Fibroblast of mammary gland (primary cell): ENCODE data around the gene HTRA3.

Experiments
- DNase-seq: peaks from one replicate; pipeline ENCODE4 v3.0.0-alpha.2; 2010; ENCODE audit warnings: low read depth
- H3K4me3 ChIP-seq: 2 replicates; pipeline ENCODE4 v1.5.1; 2011; ENCODE audit warnings: low read depth, mild to moderate bottlenecking, low read length, moderate library complexity; ENCODE audit not compliant: control insufficient read depth
- CTCF ChIP-seq: conservative IDR thresholded peaks from 2 replicates; pipeline ENCODE4 v1.5.1; 2011; ENCODE audit warnings: low read depth, low read length, inconsistent platforms; ENCODE audit not compliant: control insufficient read depth, insufficient read depth

The HTRA3 gene

GRCh38 chr4:8238036-8238511 lies 31.5 kb upstream of the HTRA3 start:
- TF ChIP-seq CTCF = no peak
- no peak for DNase-seq
- no peak overlapping the region for H3K4me3 ChIP-seq

- no peak for TF ChIP-seq CTCF
- no peak overlapping the region for H3K4me3 ChIP-seq
- DNase-seq = no peak
Observed at GRCh38 chr4:8238515-8239053, 31.0 kb upstream of the HTRA3 start.

DNA sequence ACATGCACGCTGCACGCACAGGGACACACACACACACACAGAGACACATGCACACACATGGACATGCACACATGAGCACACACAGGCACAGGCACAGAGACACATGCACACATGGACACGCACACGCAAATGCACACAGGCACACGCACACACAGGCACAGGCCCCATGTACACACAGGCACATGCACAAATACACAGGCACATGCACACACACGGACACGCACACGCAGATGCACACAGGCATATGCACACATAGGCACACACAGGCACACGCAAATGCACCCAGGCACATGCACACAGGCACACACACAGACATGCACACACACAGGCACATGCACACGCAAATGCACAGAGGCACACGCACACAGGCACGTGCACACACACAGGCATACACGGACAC lies 30.3 kb upstream of the HTRA3 start:
- TF ChIP-seq CTCF = no peak
- H3K4me3 ChIP-seq = no peak overlapping the region
- DNase-seq = no peak

DNA sequence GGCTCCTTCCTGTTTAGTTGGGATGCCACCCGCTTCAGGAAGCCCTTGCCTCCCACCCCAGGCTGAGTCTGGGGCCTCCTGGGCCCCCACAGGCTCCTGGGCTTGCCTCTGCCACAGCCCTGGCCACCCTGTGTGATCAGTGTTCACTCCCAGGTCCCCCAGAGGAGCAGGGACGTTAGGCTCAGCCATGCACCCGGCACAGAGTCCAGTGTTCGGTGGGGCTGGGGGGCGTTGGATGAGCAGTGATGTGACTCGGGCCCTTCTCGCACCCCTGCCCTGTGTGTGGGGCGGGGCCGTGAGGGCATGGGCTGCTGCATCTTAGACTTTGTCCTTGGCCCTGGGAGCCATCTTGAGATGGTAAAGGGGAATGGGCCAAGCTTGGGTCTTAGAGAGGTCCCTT lies 29.9 kb upstream of the HTRA3 start:
- DNase-seq = no peak
- no peak overlapping the region for H3K4me3 ChIP-seq
- no peak for TF ChIP-seq CTCF

DNA sequence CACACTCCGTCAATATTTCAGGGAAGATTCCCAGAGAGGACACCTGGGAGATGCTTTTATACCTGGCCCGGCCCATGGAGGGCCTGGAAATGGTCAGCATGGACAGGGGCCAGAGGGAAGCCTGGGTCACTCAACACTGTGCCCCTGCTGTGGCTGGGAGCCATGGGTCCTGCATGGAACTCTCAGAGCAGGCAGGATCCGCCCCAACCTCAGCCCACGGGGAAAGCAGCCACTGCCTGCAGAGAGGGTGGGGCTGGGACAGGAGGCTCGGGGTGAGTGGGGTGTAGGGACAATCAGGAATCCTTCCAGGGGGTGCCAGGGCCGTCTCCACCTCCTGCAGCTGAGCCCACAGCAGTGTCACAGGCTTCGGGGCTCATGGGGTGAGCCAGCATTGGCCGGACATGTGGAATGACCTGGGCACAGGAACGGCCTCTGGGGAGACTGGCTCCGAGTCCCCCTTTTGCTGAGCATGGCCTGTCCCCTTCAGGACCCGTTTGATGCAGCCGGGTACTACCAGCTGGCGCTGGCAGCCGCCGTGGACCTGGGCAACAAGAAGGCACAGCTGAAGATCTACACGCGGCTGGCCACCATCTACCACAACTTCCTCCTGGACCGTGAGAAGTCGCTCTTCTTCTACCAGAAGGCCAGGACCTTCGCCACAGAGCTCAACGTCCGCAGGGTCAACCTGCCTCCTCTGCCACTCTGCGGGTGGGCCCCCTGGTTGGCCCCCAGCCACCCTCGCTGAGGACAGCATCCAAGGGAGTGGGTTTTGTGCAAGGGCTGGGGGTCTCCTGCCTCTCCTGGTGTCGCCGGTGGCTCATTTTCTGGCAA lies 29.1 kb upstream of the HTRA3 start:
- no peak overlapping the region for H3K4me3 ChIP-seq
- no peak for TF ChIP-seq CTCF
- DNase-seq = no peak

DNA sequence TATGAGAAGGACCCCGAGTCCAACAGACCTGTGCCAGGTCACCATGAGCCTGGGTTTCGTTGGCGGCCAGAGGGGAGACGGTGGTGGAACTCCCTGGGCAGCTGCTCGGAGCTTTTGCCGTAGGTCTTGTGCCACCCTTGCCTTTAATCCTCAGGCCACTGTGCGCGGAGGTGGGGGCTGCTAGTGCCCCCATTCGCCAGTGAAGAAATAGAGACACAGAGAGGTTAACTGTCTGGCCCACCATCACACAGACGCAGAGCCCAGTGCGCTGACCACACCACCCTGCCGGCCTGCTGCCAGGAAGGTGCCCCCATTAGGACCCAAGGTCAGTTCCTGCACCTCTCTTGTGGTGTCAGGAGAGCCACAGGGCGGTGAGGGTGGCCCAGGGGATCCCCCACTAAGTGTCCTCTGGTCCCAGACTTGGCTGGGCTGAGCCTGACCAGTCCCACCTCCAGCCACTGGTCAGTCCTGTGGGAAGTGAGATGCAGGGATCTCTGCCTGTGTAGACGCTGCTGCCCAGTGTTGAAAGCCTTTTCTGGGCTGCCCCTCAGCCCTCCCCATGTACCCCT lies 28.3 kb upstream of the HTRA3 start:
- H3K4me3 ChIP-seq = no peak overlapping the region
- TF ChIP-seq CTCF = no peak
- DNase-seq = no peak
